Fibroblast of lung (primary cell): ENCODE results near the gene ACER1. TPM values are rescaled to one million over a fixed set of nuclear protein-coding genes. Genes with fewer than 3 reads are reported as not detected.
A peak's percentile ranks its signal among the peaks of the same experiment; 100 is the strongest.

Source experiments
- DNase-seq, 2 donors: peaks; one replicate each; pipeline versions ENCODE4 v3.0.0 to v3.0.0-alpha.2; 2010; ENCODE audit warnings: low read depth in 2 of 2
- H2AFZ ChIP-seq: 2 replicates; pipeline ENCODE4 v1.5.1; 2012; ENCODE audit warnings: low read length, control low read depth, inconsistent platforms
- H3K27ac ChIP-seq: 2 replicates; pipeline ENCODE4 v1.5.1; 2011; ENCODE audit warnings: low read length, control low read depth; ENCODE audit not compliant: insufficient read depth
- H3K27me3 ChIP-seq: 2 replicates; pipeline ENCODE4 v1.5.1; 2011; ENCODE audit warnings: mild to moderate bottlenecking, low read length; ENCODE audit not compliant: control insufficient read depth, insufficient read depth
- H3K36me3 ChIP-seq: 2 replicates; pipeline ENCODE4 v1.5.1; 2011; ENCODE audit warnings: low read length; ENCODE audit not compliant: control insufficient read depth, insufficient read depth
- H3K4me1 ChIP-seq: 2 replicates; pipeline ENCODE4 v1.5.1; 2011; ENCODE audit warnings: low read length; ENCODE audit not compliant: control insufficient read depth, insufficient read depth; ENCODE audit errors: extremely low read depth
- H3K4me2 ChIP-seq: 2 replicates; pipeline ENCODE4 v1.5.1; 2011; ENCODE audit warnings: low read length, control low read depth; ENCODE audit not compliant: insufficient read depth; ENCODE audit errors: extremely low read depth
- H3K4me3 ChIP-seq, 4 experiments: fragments of 200-600 bp in 1 of 4; sonication (generic) in 1 of 4; replicated peaks in 1 of 4; 2 replicates each; pipeline ENCODE4 v1.5.1; 2011 to 2016; ENCODE audit warnings: low read length in 4 of 4, low read depth in 3 of 4, mild to moderate bottlenecking in 3 of 4, control low read depth in 2 of 4, inconsistent platforms in 1 of 4, mixed read lengths in 1 of 4; ENCODE audit not compliant: insufficient read depth in 1 of 4; ENCODE audit errors: control extremely low read depth in 1 of 4
- H3K79me2 ChIP-seq: 2 replicates; pipeline ENCODE4 v1.5.1; 2012; ENCODE audit warnings: mild to moderate bottlenecking, low read length, inconsistent platforms; ENCODE audit not compliant: control insufficient read depth, insufficient read depth
- H3K9ac ChIP-seq: 2 replicates; pipeline ENCODE4 v1.5.1; 2011; ENCODE audit warnings: mild to moderate bottlenecking, low read length, control low read depth; ENCODE audit not compliant: insufficient read depth
- H3K9me3 ChIP-seq: 2 replicates; pipeline ENCODE4 v1.5.1; 2012; ENCODE audit warnings: low read depth, low read length; ENCODE audit not compliant: control insufficient read depth, insufficient read depth
- H4K20me1 ChIP-seq: 2 replicates; pipeline ENCODE4 v1.5.1; 2011; ENCODE audit warnings: low read length; ENCODE audit not compliant: control insufficient read depth, insufficient read depth; ENCODE audit errors: extremely low read depth
- CTCF ChIP-seq, 2 donors: IDR thresholded peaks in 1 of 2; conservative IDR thresholded peaks in 1 of 2; 1 replicate in 1 of 2; 2 replicates in 1 of 2; pipeline ENCODE4 v1.5.1; 2011 to 2012; ENCODE audit warnings: low read length in 2 of 2, control low read depth in 1 of 2, inconsistent platforms in 1 of 2, low read depth in 1 of 2, mild to moderate bottlenecking in 1 of 2
- EZH2 ChIP-seq: IDR thresholded peaks from 2 replicates; pipeline ENCODE4 v1.5.1; 2012; ENCODE audit warnings: low read length, control low read depth, mild to moderate bottlenecking; ENCODE audit errors: missing control alignments
- polyA plus RNA-seq, 2 donors: library from polyadenylated mRNA; depleted of rRNA in 1 of 2; stranded (reverse) in 1 of 2; unstranded in 1 of 2; fragments of >200 nt; gene quantifications; 2 replicates each; pipeline ENCODE4 v1.2.1, GENCODE V29; 2011 to 2012; ENCODE audit warnings: missing spikeins in 1 of 2
- total RNA-seq: library from RNA; depleted of rRNA; stranded (reverse); fragments of >200 nt; gene quantifications from 2 replicates; pipeline ENCODE4 v1.2.1, GENCODE V29; 2014

Gene ACER1
- total and polyA plus RNA-seq, 2 donors (not counting 1 experiment from before 2014, with no cell fraction given) = not detected

- H3K36me3 ChIP-seq = peaks cover 21% of the 10 kb centered on the region
- DNase-seq = no peak
- no peaks in the 10 kb centered on the region for H3K27me3 ChIP-seq
- TF ChIP-seq CTCF (conservative IDR thresholded peaks at IDR 0.05 in 1 of 2, IDR thresholded peaks at IDR 0.05 in 1 of 2; ENCODE audit: low read depth in 1 of 2, low read length in 2 of 2) (no peak), EZH2 (no peak)
- H3K4me3 ChIP-seq = no peak overlapping the region
- H3K4me1 ChIP-seq = peaks cover 7% of the 10 kb centered on the region
- no peaks in the 10 kb centered on the region for H4K20me1 ChIP-seq
- peaks cover 40% of the 10 kb centered on the region for H3K79me2 ChIP-seq
- H3K27ac ChIP-seq = no peak overlapping the region
- no peak overlapping the region for H2AFZ ChIP-seq
- H3K9me3 ChIP-seq = no peaks in the 10 kb centered on the region
- no peak overlapping the region for H3K4me2 ChIP-seq
- no peak overlapping the region for H3K9ac ChIP-seq
Measured at GRCh38 chr19:6262519-6262918, 70.9 kb downstream of the ACER1 start.

DNA sequence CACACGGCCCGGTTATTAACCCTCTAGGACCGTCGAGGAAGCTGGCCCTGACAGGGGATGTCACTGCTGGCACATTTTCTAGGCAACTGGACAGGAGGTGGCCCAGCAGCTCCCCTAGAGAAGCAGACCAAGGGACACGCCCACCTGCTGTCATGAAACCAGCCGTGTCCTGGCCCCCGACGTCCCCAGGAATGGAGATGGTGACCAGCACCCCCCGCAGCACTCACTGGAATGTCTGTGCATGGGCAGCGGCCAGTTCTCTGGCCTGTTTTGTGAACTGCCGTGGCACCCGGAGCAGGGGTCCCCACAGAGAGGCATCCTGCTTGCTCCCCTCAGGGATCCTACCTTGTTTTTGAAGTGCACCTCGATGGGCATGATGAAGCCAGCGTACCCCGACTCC is 71.5 kb downstream of the ACER1 start:
- Histone ChIP-seq H3K27me3 (no peaks in the 10 kb centered on the region), H3K9ac (no peak overlapping the region), H3K4me3 (no peak overlapping the region), H3K9me3 (no peaks in the 10 kb centered on the region), H4K20me1 (no peaks in the 10 kb centered on the region), H3K4me1 (peaks cover 7% of the 10 kb centered on the region), H2AFZ (no peak overlapping the region), H3K4me2 (no peak overlapping the region), H3K27ac (no peak overlapping the region), H3K79me2 (peaks cover 39% of the 10 kb centered on the region), H3K36me3 (peaks cover 21% of the 10 kb centered on the region)
- no peak for TF ChIP-seq CTCF (conservative IDR thresholded peaks at IDR 0.05 in 1 of 2, IDR thresholded peaks at IDR 0.05 in 1 of 2; ENCODE audit: low read depth in 1 of 2, low read length in 2 of 2)
- TF ChIP-seq EZH2 = no peak
- no peak for DNase-seq

- H3K9ac ChIP-seq = no peak overlapping the region
- TF ChIP-seq CTCF (conservative IDR thresholded peaks at IDR 0.05 in 1 of 2, IDR thresholded peaks at IDR 0.05 in 1 of 2; ENCODE audit: low read depth in 1 of 2, low read length in 2 of 2) = peak; percentile 50 to 65
- no peak for TF ChIP-seq EZH2
- H3K36me3 ChIP-seq = peaks cover 21% of the 10 kb centered on the region
- H3K79me2 ChIP-seq = peaks cover 39% of the 10 kb centered on the region
- no peak for DNase-seq
- H3K4me3 ChIP-seq = no peak overlapping the region
- H3K9me3 ChIP-seq = no peaks in the 10 kb centered on the region
- no peak overlapping the region for H3K27ac ChIP-seq
- H2AFZ ChIP-seq = no peak overlapping the region
- H3K4me2 ChIP-seq = no peak overlapping the region
- H3K4me1 ChIP-seq = peaks cover 7% of the 10 kb centered on the region
- H3K27me3 ChIP-seq = no peaks in the 10 kb centered on the region
- no peaks in the 10 kb centered on the region for H4K20me1 ChIP-seq
Measured at GRCh38 chr19:6260912-6261650, 72.3 kb downstream of the ACER1 start.
